HG03108 (cell line): ENCODE data around the gene CYP3A4.
"Not testable (repeated sequence)": the region's sequence is repeated elsewhere in the genome, so short reads cannot be mapped to it uniquely, and the experiment has no call there.

Experiments
- ATAC-seq: cut with Tn5 transposase; IDR thresholded peaks from one replicate; pipeline ENCODE4 v1.9.1; 2021; ENCODE audit warnings: moderate library complexity; ENCODE audit not compliant: unreplicated experiment

CYP3A4 gene

DNA sequence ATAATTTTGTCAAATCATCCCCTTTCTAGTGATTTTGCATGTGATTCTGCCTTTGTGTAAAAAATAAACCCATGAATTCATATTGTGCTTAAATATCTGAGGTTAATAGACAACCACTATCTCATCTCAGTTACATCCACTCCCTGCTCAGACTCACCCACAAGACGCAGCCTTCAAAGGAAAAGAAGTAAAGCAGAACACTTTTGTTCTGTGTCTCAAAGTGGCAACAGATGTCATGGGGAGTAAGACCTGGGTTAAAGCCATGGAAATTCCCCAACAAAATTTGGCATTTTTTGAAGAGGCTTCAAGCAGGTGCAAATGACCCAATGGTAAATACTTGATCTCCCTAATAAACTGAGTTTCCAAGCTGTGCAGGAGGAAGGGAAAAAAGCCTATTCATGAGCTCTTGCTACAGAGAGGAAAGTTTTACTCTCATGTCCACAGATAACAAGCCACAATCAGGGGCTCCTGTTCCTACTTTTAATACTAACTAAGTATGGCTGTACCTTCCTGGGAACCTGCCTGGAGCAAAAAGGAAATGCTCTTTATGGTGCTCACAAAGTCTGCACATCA, 53.7 kb downstream of the CYP3A4 start:
- ATAC-seq = no peak

DNA sequence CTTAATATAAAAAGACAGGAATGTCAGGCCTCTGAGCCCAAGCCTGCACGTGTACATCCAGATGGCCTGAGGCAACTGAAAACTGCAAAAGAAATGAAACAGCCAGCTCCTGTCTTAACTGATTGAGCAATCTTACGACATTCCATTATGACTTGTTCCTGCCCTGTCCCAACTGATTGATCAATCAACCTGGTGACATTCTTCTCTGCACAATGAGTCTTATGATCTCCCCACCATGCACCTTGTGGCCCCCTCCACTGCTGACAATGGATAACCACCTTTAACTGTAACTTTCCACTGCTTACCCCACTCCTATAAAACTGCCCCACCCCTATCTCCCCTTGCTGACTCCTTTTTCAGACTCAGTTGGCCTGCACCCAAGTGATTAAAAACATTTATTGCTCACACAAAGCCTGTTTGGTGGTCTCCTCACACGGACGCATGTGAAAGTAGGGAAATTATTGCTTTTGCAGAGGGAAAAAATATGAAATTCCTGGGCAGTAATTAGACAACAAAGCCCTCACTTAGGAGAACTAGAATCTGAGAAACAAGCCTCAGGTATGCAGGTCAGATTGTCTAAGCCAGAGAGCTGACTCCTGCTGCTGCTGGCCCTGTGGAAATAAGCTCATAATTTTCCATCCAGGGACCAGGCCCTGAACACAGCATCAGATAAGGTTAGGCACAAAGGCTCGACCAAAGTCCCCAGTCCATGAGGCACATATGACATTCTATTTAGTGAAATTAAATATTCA, 54.3 kb downstream of the CYP3A4 start:
- ATAC-seq = no peak

DNA sequence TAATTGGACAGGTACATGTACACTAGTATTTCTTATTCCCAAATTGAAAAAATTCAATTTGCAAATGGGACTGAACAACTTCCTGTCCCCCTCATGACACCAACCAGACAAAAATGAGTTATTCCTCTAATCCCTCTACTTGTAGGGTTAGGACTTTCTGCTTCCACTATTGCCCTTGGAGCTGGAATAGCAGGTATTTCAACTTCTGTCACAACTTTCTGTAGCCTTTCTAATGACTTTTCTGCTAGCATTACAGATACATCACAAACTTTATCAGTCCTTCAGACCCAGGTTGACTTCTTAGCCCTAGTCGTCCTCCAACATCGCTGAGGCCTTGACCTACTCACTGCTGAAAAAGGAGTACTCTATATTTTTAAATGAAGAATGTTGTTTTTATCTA, 55.4 kb downstream of the CYP3A4 start:
- no peak for ATAC-seq

DNA sequence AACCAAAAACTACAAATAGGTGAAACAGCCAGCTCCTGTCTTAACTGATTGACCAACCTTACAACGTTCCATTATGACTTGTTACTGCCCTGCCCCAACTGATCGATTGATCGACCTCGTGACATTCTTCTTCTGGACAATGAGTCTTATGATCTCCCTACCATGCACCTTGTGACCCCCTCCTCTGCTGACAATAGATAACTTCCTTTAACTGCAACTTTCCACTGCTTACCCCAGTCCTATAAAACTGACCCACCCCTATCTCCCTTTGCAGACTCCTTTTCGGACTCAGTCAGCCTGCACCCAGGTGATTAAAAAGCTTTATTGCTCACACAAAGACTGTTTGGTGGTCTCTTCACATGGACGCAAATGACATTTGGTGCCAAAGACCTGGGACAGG, 60.8 kb downstream of the CYP3A4 start:
- ATAC-seq = not testable (repeated sequence)

DNA sequence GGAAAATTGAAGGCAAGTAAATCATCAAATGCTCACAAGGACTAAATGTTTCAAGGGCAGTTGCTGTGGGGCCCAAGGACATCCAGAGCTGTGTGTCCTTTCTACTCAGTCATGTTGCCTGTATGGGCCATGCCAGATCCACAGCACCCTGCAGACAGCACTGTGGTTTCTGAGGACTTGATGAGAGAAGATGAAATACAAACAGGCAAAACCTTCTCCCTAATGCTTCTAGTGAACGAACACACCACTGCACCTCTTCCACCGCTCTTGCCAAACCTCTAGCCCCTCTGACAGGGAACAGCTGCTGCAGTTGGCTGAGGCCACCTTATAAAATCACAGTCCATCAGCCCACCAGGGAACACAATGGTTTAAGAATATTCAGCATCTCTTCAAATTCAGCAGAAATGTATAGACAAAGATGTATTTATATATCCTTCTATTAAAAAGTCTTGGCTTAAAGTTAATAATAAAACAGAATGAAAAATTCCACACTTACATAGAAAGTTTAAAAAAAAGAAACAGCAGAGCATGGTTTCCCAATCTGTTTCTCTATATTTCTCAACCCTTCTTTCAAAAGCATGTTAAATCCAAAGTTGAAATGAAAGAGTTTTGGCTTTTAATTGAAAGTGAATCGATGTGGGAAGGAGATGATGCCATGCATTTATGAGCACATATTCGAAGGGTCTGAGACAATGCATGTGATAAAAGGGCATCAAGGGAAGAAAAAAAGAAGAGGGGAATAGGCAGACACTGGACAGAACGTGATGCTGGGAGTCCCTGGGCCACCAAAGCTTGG, 63.0 kb downstream of the CYP3A4 start:
- ATAC-seq = no peak

DNA sequence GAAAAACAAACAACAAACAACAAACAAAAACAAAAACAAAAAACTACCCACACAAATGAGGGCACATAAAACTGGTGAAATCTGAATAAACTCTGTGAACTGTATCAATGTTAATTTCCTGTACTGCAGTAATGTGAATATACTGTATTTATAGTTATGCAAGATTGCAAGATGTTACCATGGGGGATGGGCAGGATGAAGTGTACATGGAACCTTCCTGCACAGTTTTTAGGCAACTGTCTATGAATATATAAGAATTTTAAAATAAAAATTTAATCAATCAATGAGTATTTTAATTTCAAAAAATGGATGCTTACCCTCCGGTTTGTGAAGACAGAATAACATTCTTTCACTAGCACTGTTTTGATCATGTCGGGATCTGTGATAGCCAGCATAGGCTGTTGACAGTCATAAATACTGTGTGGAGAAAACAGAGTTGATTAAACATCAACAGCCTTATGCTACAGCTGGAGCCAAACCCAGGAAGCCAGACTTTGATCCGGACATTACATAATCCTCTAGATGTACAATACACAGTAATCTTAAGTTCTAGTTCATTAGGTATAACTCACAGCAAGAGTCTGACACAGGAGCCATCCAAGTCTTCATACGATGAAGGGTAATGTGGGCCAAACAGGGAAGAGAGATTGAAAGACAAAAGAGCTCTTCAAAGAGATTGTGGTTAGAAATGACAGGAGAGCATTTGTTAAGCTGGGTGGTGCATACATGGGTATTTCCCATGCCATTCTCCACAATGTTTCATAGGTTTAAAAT, 63.8 kb downstream of the CYP3A4 start:
- no peak for ATAC-seq

DNA sequence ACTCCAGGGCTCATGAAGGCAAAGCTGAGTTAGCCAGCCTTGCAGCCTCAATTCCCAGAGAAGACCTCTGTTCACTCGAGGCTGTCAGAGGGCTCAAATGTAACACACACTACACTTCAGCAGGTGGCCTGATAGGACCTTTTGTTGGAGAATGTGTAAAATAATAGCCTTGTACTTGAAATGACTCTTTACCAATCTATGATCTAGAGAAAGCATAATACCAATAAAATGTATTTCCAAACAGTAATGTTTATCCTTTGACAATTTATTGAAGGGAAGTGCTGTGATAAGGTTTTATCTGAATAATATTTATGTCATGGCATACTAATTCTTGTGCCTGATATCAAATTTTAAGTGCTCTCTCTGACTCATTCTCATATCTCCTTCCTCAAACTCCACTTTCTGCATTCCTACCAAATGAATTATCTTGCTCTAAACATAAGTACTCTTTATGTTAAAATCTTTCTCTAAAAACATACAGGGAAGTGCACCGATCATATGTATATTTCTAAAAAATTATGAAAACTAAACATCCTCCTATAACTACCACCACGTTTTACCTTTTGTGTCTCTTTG, 69.9 kb downstream of the CYP3A4 start:
- ATAC-seq = no peak

DNA sequence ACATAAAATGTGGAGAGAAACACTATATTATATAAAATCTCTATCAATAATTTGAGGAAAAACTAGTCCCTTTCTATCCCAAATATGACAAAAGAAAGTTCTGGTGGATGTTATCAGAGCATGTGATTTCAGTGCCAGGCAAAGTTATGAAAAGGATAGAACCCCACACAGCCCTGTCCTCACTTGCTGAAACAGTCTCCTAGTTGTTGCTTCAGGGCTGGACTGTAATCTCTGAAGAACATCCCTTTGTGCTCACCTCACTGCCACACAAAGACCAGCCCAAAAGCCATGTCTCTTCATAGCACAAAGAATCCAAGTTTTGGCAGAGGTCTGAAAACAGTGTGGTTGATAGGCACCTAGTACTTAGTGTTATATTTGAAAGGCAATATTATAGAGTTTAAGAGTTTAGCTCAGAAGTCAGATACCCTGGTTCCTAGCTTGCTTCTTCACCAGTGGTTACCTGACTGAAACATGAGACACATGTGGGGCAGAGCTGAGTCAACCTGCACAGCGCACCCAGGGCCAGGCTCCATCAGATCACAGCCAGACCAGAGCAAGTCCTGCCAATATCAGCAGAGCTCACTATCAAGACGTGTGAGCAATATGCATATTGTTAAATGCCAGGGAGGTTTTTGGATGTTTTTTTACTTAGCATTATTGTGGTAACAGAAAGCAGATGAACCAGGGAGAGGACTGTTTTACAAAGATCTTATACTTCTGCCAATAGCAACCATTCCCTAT, 74.0 kb downstream of the CYP3A4 start:
- no peak for ATAC-seq

DNA sequence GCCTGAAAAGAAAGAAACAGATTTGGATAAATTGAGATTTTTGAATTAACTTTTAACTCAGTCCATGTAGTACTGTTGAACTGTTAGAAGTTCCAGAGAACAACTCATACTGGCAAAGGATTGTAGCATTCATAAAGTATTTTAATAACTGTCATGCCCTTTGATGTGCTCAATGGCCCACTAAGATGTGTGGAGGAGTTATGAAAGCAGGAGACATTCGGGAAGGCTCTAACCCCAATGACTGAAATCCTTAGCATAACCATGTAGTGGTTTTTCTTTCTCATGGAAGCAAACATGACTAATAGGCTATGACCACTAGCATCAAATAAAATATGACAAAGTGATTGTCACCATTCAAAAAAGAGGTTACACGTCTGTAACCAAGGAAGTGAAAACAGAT, 74.7 kb downstream of the CYP3A4 start:
- no peak for ATAC-seq

DNA sequence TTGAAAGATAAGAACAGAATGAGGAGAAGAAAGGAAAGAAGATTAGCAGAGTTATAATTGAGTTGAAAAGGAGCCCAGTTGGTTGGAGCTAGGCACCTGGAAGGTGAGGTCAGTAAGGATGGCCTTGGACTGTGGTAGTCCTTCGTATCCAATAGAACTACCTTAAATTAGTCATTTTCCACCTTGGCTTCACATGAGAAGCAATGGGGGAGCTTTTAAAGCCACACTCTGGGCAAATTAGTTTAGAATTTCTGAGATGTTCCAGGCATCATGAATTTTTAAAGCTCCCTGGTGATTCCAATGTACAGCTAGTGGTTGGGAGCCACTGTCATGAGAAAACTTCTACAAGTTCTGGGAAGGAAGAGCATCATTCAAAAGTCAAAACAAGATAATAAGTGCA, 76.9 kb downstream of the CYP3A4 start:
- no peak for ATAC-seq
